GM21367 (cell line): ENCODE results near the gene HHLA2.
A peak's percentile ranks its signal among the peaks of the same experiment; 100 is the strongest.
"Not testable (repeated sequence)": the region's sequence is repeated elsewhere in the genome, so short reads cannot be mapped to it uniquely, and the experiment has no call there.

ENCODE experiments used
- ATAC-seq: cut with Tn5 transposase; IDR thresholded peaks from one replicate; pipeline ENCODE4 v1.9.1; 2021; ENCODE audit not compliant: unreplicated experiment

Gene HHLA2, protein sequence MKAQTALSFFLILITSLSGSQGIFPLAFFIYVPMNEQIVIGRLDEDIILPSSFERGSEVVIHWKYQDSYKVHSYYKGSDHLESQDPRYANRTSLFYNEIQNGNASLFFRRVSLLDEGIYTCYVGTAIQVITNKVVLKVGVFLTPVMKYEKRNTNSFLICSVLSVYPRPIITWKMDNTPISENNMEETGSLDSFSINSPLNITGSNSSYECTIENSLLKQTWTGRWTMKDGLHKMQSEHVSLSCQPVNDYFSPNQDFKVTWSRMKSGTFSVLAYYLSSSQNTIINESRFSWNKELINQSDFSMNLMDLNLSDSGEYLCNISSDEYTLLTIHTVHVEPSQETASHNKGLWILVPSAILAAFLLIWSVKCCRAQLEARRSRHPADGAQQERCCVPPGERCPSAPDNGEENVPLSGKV

DNA sequence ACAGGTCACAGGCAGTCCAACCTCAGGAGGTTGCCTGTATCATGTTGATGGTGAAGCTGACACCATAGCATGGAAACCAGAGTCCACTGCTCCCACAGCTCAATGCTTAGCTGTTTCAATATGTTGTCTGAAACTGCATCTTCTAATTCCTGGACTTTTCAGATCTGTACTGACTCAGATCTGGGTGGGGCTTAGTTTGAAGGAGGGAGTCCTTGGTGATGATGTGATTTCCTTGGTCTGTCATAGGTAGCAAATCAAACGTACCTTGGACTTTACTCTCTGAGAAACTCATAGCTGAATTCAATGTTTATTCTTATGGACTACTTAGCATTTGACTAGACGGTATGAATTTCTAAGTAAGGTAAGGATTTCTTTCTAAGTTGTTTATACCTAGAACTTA, at the start of gene HHLA2:
Gene HHLA2, plus strand, starts transcription at position 310 of the 400 bp plus-strand sequence. CDS start 55,266 bp downstream, outside the sequence.
- ATAC-seq = no peak

DNA sequence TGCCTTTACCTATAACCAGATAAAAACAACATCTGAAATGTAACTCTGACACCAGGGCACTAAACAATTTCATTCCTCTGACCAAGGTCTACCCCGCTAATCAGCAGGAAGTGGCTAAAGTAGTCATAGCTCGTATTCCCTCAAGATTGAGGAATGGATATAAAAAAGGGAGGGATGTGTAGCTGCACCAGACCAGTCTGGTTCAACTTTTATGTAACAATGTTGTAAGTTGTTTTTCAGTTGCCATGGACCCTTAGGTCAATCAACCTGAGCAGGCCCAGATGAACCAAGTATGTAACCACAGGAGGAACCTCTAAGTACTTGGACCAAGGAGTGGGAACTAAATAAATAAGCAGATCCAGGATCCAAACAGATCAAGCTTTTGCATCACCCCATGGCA, 45.7 kb upstream of the HHLA2 start:
- ATAC-seq = no peak

DNA sequence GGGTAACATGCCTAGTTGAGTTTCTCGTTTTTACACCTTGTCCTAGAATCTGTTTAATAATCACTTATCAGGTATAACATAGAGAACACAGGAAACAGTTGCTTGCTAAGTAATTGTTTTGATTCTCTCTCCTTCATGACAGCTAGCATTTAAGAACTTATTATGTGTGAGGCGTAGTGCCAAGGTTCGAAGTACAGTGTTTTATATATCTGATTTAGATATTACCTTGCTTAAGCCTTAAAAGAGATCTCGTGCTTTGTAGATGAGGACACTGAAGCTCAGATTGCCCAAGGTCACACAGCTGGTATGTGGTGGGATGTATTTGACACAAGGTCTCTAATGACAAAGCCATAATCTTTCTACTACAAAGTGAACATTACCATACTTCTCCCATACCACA, 45.1 kb upstream of the HHLA2 start:
- ATAC-seq = no peak

DNA sequence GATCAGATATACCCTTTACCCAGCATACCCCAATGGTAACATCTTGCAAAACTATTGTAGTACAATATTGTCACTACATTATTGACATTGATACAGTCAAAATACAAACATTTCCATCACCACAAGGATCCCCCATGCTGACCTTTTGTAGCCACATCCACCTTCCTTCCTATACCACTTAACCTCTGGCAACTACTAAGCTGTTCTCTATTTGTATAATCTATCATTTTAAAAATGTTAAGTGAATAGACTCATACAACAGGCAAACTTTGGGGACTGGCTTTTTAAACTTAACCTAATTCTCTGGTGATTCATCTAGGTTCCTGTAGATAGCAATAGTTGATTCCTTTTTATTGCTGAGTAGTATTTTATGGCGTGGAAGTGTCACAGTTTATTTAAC, 44.5 kb upstream of the HHLA2 start:
- ATAC-seq = no peak

DNA sequence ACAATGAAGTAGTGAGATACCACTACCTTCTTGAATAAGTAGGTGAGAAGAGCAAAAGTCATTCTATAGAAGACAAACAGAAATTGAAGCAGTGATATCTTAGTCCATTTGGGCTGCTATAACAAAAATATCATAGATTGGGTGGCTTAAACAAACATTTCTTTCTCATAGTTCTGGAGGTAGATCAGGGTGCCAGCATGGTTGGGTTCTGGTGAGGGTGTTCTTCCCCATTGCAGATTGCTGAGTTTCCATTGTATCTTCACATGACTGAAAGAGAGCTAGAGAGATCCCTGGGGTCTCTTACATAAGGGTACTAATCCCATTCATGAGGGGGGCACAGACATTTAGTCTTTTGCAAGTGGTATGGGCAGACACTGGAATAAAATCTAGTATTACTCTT, 41.2 kb upstream of the HHLA2 start:
- no peak for ATAC-seq

DNA sequence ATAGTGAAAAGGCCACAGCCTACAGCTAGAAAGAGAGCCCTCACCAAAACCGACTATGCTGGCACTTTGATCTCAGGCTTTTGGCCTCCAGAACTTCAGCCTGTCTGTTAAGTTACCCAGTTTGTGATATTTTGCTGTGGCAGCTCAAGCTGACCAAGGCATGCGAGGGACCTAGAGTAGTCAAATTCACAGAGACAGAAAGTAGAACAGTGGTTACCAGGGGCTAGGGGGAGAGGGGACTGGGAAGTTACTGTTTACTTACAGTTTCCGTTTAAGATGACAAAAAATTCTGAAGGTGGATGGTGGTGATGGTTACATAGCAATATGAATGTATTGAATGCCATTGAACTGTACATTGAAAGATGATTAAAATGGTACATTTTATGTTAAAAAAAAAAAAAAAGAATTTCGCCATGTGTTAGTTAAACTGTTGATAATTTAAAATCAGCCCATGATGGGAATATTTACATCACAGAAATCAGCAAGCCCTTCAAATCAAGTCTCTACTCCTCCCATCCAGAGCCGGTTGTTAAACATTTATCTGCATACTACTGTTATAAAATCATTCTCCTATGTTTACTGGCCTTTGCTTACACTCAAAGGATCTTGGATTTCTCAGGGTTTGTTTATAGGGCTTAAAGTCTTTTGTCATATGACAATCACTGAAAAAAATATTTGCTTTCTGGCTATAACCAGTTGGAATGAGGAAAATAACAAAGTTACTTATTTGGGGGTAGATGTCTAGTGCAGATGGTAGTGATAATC, 31.6 kb upstream of the HHLA2 start:
- ATAC-seq = not testable (repeated sequence)

DNA sequence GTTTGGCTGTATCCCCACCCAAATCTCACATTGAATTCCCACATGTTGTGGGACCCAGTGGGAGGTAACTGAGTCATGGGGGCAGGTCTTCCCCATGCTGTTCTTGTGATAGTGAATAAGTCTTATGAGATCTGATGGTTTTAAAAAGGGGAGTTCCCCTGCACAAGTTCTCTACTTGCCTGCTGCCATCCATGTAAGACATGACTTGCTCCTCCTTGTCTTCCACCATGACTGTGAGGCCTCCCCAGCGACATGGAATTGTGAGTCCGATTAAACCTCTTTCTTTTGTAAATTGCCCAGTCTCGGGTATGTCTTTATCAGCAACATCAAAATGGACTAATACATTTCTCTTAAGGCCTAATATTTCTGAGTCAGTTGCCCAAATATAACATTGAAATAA, 28.1 kb upstream of the HHLA2 start:
- ATAC-seq = not testable (repeated sequence)

DNA sequence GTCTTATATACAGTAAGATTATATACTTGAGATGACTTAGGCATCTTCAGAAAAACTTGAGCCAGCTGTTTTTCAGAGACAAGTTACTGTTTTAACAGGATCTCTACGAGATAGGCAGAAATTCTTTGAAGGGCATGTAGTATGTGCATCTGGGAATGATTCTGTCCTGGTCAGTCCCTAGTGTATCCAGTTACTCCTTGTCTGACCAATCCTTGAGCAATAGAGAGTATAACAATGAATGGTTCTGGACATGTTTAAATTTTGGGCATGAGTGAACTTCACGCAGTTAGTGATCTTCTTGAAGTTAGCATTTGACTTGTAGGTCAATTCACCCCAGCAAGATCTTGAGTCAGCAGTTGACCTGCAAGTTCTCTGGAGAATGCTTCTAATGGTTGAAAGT, 24.7 kb upstream of the HHLA2 start:
- no peak for ATAC-seq

DNA sequence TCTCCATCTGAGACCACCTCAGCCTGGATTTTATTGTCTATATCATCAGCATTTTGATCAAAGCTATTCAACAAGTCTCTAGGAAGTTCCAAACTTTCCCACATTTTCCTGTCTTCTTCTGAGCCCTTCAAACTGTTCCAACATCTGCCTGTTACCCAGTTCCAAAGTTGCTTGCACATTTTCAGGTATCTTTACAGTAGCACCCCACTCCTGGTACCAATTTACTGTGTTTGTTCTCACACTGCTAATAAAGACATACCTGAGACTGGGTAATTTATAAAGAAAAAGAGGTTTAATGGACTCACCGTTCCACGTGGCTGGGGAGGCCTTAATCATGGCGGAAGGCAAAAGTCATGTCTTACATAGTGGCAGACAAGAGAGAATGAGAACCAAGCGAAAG, 17.3 kb upstream of the HHLA2 start:
- not testable (repeated sequence) for ATAC-seq

DNA sequence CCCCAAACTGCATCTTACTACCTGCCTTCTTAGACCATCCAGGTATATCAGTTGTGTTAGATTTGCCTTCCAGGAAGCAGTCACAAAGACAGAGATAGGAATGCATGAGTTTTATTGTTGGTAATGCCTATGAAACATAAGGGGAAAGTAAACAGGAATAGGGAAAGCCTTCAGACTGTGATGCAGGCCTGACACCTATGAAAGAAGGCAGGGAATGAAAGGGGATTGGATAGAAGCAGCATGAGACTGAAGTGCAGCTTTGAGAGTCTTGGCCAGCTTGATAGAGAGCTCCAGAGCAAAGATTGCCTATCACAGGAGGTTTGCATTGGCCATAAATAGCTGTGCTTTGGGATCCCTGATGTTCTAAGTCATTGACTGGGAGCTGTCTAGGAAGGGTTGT, 15.9 kb upstream of the HHLA2 start:
- no peak for ATAC-seq

DNA sequence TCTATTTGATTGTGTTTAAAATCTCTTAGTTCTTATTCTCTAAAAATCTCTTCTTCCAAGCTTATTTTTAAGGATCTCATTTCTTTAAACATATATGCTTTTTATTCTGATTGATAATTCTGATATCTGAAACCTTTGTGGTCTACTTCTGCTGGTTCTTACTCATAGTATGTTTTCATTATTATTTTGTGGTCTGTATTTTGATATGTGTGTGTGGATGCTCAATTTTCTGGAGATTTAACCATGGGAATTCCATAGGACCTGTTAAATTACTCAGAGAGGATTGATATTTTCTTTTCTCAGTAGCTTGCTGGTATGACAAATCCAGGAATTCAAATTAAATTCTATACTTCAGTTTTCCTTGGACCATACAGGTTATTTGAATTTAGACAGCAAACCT, 14.7 kb upstream of the HHLA2 start:
- no peak for ATAC-seq

DNA sequence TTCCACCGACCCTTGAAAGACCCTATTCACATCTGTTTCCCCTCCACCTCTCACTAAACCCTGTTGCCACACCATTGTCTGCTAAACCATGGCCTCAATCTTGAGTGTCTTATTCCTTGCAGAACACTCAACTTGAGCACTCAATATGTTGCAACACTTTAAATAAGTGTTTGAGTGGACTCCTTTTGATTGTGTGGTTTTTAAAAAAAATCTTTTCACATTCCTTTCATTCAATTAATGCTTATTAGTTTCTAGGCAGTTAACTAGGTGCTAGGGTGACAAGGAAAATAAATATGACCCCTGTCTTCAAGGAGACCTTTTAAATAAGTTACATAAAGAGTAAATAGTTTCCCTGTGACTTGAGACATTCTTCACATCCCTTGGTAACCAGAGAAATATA, 13.3 kb upstream of the HHLA2 start:
- ATAC-seq = no peak

DNA sequence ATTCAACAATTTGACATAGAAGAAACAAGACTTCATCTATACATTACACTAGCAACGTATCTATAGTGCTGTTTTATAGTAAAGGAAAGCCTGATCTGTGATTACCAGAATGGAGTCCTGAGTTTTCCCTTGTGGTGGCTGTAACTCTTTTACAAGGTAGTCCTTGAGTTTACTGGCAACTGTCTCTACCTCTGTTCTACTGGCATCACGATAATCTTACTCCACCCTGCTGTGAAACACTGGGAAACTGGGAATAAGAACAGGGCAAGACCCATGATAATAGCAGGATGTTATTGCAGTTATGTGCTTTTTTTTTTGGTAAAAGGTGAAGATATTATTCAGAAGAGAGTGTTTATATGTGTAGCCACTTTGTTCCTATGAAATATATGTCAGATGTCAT, 12.4 kb upstream of the HHLA2 start:
- ATAC-seq = no peak

DNA sequence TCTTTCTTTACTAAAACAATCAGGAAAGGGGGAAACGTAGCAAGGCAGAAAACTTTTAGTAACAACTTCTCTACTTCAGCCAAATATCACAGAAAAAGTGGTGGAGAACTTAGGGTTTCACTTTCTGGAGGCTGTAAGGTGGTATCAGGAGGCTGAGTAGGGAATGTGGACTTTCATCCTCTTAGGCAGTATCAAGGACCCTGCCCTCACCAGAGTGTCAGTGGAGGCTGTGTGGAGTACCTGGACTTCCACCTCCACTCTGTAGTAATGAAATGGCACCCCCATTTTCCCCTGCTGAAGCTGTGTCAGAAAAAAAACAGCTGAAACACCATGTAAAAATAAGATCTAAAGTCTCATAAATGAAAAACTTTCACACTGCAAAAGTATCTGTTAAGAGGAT, 11.2 kb upstream of the HHLA2 start:
- ATAC-seq = no peak

DNA sequence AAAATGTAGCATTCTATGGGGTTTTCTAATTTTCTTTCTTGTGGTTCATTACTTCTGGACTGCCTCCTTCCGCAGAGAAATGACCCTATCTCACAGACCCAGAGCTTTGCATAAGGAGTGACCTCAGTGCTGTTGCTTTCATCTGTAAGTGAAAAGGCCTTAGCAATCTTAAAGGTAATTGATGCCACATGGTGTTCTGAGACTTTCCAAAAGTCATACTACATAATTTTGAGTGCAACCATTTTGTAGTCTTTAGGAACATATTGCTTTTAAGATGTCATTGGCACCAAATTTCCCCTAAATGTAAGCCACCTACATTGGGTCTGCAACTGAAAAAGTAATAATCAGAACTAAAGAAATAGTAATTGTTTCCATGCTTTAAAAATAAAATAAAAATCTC, 9.2 kb upstream of the HHLA2 start:
- no peak for ATAC-seq

DNA sequence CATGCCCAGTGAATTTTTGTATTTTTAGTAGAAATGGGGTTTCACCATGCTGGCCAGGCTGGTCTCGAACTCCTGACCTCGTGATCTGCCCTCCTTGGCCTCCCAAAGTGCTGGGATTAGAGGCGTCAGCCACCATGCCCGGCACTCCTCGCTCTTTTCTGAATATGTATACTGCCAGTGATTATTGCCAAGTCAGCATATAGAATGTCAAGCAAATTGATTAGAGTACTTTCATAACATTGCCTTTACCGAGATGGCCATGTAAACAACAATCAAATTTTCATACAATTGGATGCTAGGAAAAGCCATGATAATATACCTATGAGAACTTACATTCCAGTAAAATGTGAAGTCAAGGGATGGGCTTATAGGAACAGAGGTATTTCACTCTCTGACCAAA, 8.2 kb upstream of the HHLA2 start:
- ATAC-seq = not testable (repeated sequence)

DNA sequence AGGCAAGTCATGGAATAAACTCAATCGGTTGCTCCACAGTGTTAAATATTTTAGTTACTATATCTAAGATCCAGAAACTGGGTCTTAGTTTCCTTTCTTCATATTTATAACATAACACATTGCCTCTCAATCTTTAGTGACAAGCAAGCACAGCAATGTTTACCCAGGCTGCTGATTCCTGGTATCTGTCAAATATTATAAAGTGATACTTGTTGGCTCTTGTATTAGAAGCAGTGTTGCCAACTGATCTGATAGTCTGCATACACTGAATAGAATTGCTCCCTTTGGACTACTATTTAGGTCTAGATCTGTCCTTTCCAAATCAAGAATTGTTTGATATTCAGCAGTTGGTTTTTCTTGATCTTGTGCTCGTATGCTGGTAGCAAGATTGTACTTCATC, 7.2 kb upstream of the HHLA2 start:
- no peak for ATAC-seq

DNA sequence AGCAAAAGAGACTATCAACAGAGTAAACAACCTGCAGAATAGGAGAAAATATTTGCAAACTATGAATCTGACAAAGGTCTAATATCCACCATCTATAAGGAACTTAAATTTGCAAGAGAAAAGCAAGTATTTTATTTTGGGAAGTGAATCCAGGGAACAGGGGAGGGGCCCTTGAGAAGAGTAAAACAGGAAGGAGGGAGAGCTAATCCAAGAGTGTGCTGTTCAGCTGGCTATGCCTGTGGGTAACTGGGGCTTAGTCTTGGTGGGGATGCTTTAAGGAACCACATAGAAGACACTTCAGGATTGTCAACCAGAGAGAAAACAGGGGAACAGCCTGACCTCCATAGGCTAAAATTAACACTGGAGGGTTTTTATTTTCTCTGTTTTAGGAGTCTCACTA, 3.9 kb upstream of the HHLA2 start:
- no peak for ATAC-seq

DNA sequence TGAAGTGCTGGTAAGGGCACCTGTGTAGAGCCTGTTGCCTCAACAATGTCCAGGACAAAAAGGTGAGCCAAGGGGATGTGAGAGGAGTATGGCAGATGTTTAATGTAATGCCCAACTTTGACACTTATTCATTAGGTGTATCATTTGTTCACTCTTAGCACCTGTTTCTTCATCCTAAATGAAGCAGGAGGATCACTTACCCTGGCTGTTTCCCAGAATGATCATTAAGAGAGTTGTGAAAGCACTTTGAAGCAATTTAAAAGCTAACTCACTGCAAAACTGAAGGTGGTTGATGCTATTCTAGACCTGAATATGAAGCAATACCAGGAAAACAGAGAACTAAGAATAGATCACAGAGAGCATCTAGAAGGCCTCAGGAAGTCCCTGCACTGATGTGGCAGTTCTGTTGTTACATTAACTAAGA, 3.4 kb upstream of the HHLA2 start:
- peak; percentile 85 for ATAC-seq

DNA sequence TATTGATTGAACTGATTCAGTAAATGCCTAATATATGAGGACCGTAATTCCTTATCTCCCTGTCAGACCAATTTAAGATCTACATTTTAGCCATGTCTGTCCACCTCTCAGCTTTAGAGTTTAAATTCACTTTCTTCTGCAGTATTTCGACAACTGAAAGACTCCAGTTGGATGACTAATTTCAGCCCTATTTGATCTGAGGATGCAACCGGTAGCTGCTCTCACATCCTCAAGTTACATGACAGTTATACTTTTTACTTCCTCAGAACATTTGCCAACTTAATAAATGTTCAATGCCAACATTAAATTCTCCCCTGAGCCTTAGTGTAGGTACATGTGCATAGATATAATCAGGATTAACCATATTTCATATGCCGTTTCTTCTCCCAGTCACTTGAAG, 2.5 kb upstream of the HHLA2 start:
- peak; percentile 67 for ATAC-seq

DNA sequence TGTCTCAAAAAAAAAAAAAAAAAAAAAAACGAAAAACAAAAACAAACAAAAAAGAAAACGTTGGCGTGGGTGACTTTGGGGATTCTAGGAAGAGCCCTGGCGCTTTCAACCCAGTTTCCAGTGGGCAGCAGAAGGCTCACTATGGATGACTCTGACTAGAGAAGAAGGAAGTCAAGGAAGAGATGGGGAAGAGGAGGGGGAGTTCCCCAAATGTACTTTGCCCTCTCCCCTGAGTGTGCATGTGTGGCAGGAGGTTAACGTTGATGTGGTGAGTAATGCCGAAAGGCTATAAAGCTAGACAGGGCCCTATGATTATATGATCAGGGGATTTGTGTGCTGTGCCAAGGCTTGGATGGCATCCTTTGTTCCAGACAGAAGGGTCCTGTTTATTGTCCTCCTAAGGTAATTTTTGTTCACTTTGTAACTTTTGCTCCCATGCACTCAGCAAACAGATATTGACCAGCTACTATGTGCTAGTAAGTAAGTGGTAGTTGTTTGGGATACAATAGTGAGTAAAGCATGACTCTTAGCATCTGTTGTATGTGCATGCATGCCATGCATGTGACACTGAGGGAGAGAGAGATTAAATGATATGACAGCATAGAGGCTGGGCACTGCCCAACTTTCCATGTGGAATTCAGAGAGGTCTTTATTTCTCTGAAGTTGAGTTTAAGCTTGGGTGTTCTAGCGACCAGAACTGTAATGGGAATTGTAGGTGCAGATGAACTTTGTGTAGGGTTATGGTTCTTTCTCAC, 750 bp upstream of the HHLA2 start:
- ATAC-seq = no peak

DNA sequence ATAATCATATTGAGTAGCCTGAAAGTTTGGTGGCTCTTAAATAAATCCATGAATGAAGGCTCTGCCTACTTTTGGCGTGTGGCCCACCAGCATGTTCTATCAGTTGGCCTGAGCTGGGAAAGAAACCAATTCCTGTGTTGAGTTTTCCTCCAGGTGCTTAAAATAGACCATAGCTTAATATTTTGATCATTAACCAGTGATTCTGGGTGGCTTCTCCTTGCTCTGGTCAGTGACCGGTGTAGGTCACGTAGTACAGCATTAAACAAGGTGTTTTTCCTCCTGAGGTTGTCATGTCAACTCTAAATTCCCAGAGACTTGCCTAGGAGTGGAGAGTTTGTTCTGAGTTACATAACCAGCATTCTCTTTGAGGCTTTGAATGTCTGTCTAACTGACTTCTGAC, 1.3 kb downstream of the HHLA2 start:
- no peak for ATAC-seq
